DMS 273 (cell line): ENCODE measurements around the gene ABCC4.
"Not testable (repeated sequence)": the region's sequence is repeated elsewhere in the genome, so short reads cannot be mapped to it uniquely, and the experiment has no call there.

Experiments used
- DNase-seq: peaks from one replicate; lab custom pipeline; 2025; ENCODE audit not compliant: unreplicated experiment; lab: John Stamatoyannopoulos, UW

The ABCC4 gene

GRCh38 chr13:95204231-95204765 lies 97.0 kb downstream of the ABCC4 start:
- DNase-seq = no peak

- no peak for DNase-seq
Measured at GRCh38 chr13:95201814-95202651, 99.2 kb downstream of the ABCC4 start.

GRCh38 chr13:95200386-95200957 lies 100.8 kb downstream of the ABCC4 start:
- DNase-seq = not testable (repeated sequence)

GRCh38 chr13:95199896-95200295 lies 101.4 kb downstream of the ABCC4 start:
- no peak for DNase-seq

GRCh38 chr13:95198606-95199005 lies 102.6 kb downstream of the ABCC4 start:
- DNase-seq = not testable (repeated sequence)

GRCh38 chr13:95197548-95197947 lies 103.7 kb downstream of the ABCC4 start:
- no peak for DNase-seq

- peak; percentile 30 for DNase-seq
Measured at GRCh38 chr13:95195146-95195545, 106.1 kb downstream of the ABCC4 start.

- DNase-seq = no peak
Measured at GRCh38 chr13:95193509-95194230, 107.6 kb downstream of the ABCC4 start.

- DNase-seq = no peak
Measured at GRCh38 chr13:95192998-95193397, 108.3 kb downstream of the ABCC4 start.

GRCh38 chr13:95192564-95192945 lies 108.7 kb downstream of the ABCC4 start:
- not testable (repeated sequence) for DNase-seq

GRCh38 chr13:95191821-95192563 lies 109.3 kb downstream of the ABCC4 start:
- DNase-seq = peak; percentile 87

GRCh38 chr13:95188128-95188527 lies 113.1 kb downstream of the ABCC4 start:
- no peak for DNase-seq

- no peak for DNase-seq
Measured at GRCh38 chr13:95185851-95186250, 115.4 kb downstream of the ABCC4 start.

GRCh38 chr13:95185311-95185710 lies 115.9 kb downstream of the ABCC4 start:
- no peak for DNase-seq

- DNase-seq = no peak
Measured at GRCh38 chr13:95184317-95184716, 116.9 kb downstream of the ABCC4 start.

GRCh38 chr13:95182570-95183265 lies 118.5 kb downstream of the ABCC4 start:
- DNase-seq = no peak

GRCh38 chr13:95181586-95181985 lies 119.7 kb downstream of the ABCC4 start:
- DNase-seq = no peak

GRCh38 chr13:95180513-95181245 lies 120.6 kb downstream of the ABCC4 start:
- no peak for DNase-seq

GRCh38 chr13:95176611-95177259 lies 124.5 kb downstream of the ABCC4 start:
- no peak for DNase-seq
